NAMALWA (cell line): Measurements from ENCODE around the gene RNASE11.
"Not testable (repeated sequence)": the region's sequence is repeated elsewhere in the genome, so short reads cannot be mapped to it uniquely, and the experiment has no call there.

Experiments
- DNase-seq: peaks from one replicate; pipeline ENCODE4 v3.0.0-alpha.2; 2015; ENCODE audit warnings: low spot score

RNASE11 gene

GRCh38 chr14:20587489-20588154 is at the start of gene RNASE11:
TSS of gene RNASE11 (minus strand) at chr14:20588001.
- DNase-seq: no peak

GRCh38 chr14:20632831-20633691 is 45.3 kb upstream of the RNASE11 start:
- peak; percentile 96 for DNase-seq

- DNase-seq: peak; percentile 69
These were observed 44.6 kb upstream of the RNASE11 start for GRCh38 chr14:20632448-20632830.

- DNase-seq: peak; percentile 54
These were observed 44.1 kb upstream of the RNASE11 start for GRCh38 chr14:20631880-20632389.

- DNase-seq: peak; percentile 83
These were observed 43.5 kb upstream of the RNASE11 start for GRCh38 chr14:20631023-20631879.

GRCh38 chr14:20630340-20631022 is 42.7 kb upstream of the RNASE11 start:
- peak; percentile 58 for DNase-seq

- DNase-seq: no peak
These were observed 40.5 kb upstream of the RNASE11 start for GRCh38 chr14:20628063-20628854.

GRCh38 chr14:20627346-20628027 is 39.7 kb upstream of the RNASE11 start:
- DNase-seq: no peak

GRCh38 chr14:20626274-20626673 is 38.5 kb upstream of the RNASE11 start:
- DNase-seq: no peak

- no peak for DNase-seq
These were observed 36.8 kb upstream of the RNASE11 start for GRCh38 chr14:20624495-20625070.

- no peak for DNase-seq
These were observed 36.0 kb upstream of the RNASE11 start for GRCh38 chr14:20623798-20624197.

GRCh38 chr14:20622816-20623291 is 35.1 kb upstream of the RNASE11 start:
- no peak for DNase-seq

GRCh38 chr14:20620798-20621478 is 33.1 kb upstream of the RNASE11 start:
- DNase-seq: no peak

GRCh38 chr14:20619688-20620087 is 31.9 kb upstream of the RNASE11 start:
- not testable (repeated sequence) for DNase-seq

GRCh38 chr14:20618271-20618749 is 30.5 kb upstream of the RNASE11 start:
- DNase-seq: no peak

- DNase-seq: no peak
These were observed 29.6 kb upstream of the RNASE11 start for GRCh38 chr14:20617138-20618003.

- no peak for DNase-seq
These were observed 28.2 kb upstream of the RNASE11 start for GRCh38 chr14:20615996-20616395.
